Measurements from ENCODE around the gene GAMT. TPM values are rescaled to one million over a fixed set of nuclear protein-coding genes. Genes with fewer than 3 reads are reported as not detected.

Gene GAMT
- total and polyA plus RNA-seq, 2 of the 13 experiments (the other 11 are each of a cell fraction or from before 2014, with no cell fraction given), result 115 to 124 TPM

GRCh38 chr19:1438035-1438932, 36.9 kb upstream of the GAMT start, which contains the start of gene RPS15 (continued):
- TF ChIP-seq ZNF142 (CRISPR knock-in tag; IDR thresholded peaks at IDR 0.05) (peak; percentile 94), KAT7 (CRISPR knock-in tag; IDR thresholded peaks at IDR 0.05; ENCODE audit: borderline replicate concordance) (peak; percentile 96; the same call in 1 of the 2 replicates), ZNF770 (CRISPR knock-in tag; IDR thresholded peaks at IDR 0.05) (peak; percentile 72), CENPT (CRISPR knock-in tag; IDR thresholded peaks at IDR 0.05; ENCODE audit: low read depth) (0 out of 2 replicates have a peak, but pooled peaks have one; percentile 56), ARID3A (IDR thresholded peaks at IDR 0.05; ENCODE audit: low read depth, low read length) (peak; percentile 60; the same call in 1 of the 2 replicates), NFYB (CRISPR knock-in tag; IDR thresholded peaks at IDR 0.05) (peak; percentile 44), ZNF646 (CRISPR knock-in tag; IDR thresholded peaks at IDR 0.05) (no peak), MAZ (IDR thresholded peaks at IDR 0.05; ENCODE audit: borderline replicate concordance, low read depth, low read length) (0 out of 2 replicates have a peak, but pooled peaks have one; percentile 22), MAZ (CRISPR knock-in tag; IDR thresholded peaks at IDR 0.05; ENCODE audit: low read depth) (peak; percentile 96), MTF1 (CRISPR knock-in tag; IDR thresholded peaks at IDR 0.05) (peak; percentile 91), ZNF205 (CRISPR knock-in tag; IDR thresholded peaks at IDR 0.05) (peak; percentile 96)

All from HepG2 (cell line).